Pulmonary artery endothelial cell (primary cell): Measurements from ENCODE around the gene CFAP99. TPM values are rescaled to one million over a fixed set of nuclear protein-coding genes. Genes with fewer than 3 reads are reported as not detected.
"Not testable (repeated sequence)": the region's sequence is repeated elsewhere in the genome, so short reads cannot be mapped to it uniquely, and the experiment has no call there.

Experiments
- DNase-seq: peaks from one replicate; pipeline ENCODE4 v3.0.0-alpha.2; 2011; ENCODE audit warnings: low read depth, low spot score
- total RNA-seq: library from RNA; depleted of rRNA; stranded (reverse); fragments of >200 nt; gene quantifications from 2 replicates; pipeline ENCODE4 v1.2.3, GENCODE V29; 2014

CFAP99 gene
- total RNA-seq, 1 donor from 2014 or later, result not detected

DNA sequence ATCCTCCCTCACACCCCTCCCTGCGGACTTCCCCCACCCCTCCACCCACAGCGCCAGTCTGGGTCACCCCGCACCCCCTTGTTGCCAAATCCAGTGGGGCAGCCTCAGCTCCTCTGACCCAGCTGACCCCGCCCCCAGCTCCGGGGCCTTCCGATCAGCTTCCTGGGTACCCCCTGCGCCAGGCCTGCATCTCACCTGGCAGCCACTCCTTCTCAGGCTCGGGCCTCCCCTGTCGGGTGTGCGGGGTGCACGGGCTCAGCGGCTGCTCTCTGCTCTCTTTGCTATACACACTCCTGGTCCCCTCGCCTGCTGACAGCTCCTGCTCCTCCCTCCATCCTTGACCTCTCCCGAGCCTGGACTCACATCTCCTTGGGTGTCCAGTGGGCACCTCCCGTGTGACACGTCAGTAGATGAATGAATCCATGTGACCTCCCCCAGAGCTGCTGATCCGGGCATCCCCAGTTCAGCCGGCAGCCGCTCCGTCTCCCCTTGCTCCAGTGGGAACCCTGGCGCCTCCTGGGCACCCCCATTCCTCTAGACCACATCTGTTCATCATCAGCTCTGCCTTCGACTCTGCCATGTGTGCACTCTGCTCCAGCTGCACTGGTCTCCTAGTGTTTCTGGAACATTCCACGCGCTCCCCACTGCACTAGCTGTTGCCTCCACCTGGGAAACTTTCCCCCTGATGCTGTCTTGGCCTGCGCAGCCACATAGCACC, 9.9 kb downstream of the CFAP99 start:
- no peak for DNase-seq

DNA sequence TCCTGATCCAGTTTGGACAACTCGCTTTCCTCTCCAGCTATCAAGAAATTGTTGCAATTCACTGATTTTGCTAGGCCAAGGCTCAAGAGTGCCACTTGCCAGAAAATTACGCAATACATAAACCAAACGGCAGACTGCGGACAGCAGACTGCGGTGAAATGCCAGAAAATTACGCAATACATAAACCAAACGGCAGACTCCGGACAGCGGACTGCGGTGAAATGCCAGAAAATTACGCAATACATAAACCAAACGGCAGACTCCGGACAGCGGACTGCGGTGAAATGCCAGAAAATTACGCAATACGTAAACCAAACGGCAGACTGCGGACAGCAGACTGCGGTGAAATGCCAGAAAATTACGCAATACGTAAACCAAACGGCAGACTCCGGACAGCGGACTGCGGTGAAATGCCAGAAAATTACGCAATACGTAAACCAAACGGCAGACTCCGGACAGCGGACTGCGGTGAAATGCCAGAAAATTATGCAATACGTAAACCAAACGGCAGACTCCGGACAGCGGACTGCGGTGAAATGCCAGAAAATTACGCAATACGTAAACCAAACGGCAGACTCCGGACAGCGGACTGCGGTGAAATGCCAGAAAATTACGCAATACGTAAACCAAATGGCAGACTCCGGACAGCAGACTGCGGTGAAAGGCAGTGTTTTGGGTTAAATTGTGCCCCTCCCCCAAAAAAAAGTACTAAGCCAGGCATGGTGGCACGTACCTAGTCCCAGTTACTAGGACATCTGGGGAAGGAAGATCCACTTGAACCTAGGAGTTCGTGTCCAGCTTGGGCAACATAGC, 11.4 kb downstream of the CFAP99 start:
- not testable (repeated sequence) for DNase-seq

DNA sequence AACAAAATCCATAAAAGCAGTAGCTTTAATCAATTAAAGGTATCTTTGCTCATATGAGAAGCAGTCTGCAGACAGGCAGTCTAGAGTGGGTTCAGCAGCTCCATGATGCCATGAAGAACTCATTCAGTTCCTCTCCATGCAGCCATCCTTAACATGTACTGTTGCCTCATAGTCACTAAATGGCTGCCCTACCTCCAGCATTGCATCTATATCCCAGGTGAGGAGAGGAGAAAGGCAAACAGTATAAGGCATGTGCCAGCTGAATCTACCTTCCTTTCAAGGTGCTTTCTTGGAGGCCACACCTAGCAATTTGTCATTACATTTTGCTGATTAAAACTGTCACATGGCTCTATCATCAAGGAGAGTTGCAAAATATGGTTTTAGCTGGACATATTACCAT, 13.2 kb downstream of the CFAP99 start:
- no peak for DNase-seq

DNA sequence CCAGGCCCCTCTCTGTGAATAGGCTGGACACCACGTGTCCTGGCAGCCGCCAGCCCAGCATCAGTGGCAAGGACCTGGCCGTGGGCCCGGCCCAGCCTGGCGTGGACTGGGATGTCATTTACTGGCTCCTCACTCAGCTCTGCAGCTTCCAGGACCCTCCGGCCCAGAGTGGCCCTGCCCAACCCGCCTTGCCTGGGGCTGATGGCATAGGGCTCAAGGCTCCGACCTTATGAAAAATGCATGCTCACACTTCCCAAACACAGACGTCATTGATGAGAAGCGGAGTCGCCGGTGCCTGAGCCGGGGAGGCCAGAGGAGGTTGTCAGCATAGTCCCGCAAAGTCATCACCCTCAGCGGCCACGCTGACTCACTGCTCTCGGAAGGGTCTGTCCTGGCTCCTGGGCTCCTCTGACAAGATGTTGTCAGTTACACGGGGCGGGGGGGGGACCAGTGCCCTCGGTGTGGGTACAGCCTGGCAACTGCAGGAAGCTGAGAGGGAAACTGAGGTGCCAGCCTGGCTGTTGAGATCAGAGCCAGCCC, 14.3 kb downstream of the CFAP99 start:
- DNase-seq, result no peak

DNA sequence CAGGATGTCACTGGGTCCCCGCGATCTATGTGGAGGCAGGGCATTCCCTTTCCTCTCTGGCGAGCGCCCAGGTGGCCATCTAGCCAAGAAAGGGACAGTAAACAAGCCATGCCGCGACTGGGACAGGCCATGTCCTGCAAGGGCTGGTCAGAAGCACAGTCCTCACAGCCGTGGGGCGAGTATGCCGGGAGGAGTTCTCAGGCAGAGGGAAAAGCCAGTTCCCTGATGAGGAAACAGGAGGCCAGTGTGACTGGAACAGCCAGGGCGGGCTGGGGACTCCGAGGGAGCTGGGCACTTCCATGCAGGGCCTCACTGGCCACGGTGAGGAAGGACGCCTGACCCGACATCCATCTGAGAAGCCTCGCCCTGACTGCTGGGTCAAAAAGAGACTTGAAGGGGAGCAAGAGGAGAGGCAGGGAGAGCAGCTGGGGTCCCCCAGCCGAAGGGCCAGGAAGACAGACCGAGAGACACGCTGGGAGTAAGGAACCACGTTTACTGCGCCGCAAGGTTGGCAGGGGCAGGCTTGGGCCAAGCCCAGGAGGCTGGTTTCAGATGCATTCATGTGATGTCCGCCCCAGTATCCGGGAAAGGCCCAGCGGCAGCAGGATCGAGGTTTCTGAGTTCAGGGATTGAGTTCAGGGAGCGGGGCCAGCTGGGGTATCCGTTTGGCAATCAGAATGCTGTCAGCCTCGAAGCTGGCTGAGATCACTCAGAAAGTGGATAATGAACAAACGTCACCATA, 15.0 kb downstream of the CFAP99 start:
- no peak for DNase-seq

DNA sequence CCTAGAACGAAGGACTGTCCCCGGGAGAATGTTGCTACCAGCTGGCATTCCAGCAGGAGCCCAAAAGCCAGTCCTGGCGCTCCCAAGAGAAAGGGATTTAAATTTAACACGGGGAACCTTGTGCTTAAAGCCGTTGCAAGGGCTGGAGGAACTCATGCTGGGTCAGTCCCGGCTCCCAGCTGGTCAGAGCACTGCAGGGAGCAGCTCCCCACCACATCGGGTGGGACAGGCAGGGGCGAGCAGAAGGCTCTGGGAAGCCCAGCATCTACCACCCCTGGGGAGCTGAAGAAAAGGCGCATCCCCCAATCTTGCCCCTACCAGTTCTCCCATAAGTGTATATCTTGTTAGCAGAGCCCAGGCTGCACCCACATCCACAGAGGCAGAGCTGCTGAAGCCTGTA, 15.7 kb downstream of the CFAP99 start:
- DNase-seq, result no peak

DNA sequence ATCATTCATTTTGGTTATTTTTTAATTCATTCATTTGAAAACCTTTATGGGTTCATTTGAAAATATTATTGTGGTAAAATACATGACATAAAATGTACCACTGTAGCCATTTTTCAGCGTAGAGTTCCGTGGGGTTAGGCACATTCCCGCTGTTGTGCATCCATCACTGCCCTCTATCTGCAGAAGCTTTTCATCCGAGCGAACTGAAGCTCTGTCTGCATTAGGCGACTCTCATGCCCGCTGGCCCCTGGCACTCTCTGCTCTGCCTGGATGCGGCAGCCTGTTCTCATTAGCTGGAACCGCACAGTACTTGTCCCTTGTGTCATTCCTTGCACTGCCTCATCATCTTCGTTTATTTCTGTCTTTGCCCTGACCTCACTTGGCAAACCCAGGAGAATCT, 17.5 kb downstream of the CFAP99 start:
- no peak for DNase-seq

DNA sequence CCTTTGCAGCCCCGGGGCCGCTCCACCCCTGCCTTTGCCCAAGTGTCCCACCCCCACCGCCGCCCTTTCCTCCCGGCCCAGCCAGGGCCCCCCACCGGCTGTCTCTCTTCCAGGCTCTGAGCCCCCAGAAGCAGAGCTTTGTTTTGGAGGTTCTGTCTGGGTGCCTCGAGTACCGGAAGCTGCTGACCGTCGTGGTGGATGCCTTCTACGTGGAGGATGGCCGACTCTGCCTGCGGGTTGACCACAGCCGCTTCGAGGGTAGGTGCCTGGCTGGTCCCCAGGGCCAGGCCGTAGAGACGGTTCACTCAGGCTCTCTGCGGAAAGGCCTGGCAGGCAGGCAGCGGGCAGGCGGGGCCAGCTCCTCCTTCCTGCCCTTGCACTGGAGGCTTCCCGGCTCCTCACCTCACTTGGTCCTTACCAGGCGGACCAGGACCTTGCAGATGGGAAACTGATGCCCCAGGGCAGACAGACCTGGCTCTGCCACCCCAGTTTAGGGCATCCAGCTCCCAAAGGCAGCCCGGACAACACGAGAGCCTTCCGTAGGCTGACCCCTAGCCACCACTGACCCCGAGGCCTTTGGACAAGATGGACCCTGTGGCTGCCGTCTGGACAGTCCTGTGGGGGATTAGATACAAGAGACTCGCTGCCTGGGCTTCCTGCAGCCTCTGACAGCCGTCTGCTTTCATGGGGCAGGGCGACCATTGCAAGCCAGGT, 18.2 kb downstream of the CFAP99 start:
- DNase-seq, result no peak

DNA sequence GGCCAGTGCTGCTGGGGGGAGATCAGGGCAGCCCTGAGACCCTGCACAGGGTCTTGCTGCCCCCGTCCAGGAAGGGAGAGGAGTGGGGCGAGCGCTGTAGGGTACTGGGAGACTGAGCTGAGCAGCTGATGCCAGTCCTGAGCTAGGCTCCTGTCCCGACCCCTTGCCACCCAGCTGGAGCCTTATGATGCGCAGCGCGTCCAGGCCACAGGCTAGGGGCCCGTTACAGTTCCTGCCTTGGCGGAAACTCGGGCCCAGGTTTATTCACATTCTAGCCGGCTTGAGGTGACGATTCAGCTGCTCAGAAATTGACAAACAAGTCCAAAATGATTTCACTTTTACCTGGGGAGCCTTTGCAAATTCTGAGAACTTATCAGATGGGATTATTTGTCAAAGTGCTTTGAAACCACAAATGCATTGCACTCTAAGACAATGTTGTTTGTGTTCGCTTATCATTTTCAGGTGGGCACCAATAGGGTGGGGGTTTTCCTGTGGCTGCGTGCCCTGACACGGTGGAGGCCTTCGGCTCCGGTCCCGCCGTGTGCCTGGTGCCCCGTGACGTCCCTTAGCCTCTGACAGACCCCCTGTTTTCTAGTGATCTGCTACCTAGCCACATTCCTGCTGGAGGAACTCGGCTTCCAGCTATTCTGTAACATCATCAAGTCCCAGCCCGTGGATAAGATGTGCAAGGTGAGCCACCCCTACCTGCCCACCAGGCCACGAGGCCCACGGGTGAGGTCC, 18.9 kb downstream of the CFAP99 start:
- DNase-seq, result no peak

DNA sequence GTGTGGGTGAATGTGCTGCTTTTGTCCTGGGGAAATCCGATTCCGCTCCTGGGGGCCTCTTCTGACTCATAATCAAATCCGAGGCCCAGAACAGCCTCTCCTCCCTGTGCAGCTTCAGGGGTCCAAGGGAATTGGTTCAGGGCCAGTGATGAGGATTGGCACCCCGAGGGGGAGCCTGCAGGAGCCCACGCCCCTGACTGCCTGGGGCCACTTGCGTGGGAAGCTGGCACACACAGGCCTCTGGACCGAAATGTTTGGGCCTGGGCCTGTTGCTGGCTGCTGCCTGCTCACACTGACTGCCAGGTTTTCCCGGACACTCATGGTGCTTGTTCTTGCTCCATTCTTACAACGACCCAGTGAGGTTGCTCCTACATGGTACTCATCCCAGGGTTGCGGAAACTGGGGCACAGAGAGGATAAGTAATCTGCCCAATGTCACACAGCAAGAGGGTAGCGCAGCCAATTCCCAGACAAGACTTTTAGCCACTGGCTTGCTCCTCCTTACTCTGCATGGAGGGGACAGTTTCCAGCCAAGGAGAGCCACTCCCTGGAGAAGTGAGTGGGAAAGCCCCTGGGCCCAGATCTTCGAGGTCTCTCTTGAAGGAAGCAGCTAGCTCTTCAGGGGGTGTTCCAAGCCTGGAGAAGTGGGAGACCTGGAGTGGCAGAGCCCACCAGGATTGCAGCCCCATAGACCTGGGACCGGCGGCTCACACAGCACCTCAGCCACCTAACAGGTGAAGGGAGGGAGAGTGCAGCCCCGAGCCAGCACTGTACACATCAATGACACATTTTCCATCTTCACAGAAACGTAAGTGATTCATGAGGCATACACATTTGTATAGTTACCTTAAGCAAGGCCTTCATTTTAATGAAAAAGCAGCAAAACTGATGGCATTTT, 20.3 kb downstream of the CFAP99 start:
- DNase-seq, result no peak

DNA sequence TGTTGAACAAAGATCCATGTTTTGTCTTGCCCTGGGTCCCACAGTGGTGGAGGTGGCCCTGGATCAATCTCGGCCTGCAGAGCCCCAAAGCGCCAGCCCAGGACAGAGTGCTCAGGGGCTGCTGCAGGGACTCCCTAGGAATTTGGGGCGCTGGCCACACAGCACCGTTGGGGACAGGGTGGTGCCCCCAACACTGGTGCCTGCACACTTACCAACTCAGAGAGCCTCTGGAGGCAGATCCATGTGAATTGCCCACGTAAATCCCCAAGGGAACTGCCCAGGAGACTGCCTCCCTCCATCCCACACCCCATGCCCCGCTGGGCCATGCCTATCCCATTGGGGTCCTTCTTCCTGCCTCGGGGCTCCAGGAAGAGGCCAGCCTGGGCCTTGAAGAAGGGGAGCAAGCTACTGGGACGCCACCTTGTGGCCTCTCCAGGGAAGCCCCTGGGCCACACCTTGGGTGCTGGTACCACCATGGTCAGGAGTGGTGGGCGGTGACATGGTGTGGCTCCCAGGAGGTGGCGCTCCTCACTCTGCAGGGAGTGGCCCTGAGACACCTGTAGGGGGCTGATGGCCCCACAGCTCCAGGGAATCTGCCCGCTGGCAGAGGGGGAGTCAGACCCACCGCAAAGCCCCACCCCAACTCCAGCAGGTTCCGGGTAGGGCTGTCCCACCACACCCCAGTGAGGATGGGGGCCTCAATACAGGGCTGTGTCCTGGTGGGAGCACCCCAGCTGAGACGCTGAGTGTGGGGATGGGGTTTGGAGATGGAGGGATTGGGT, 22.8 kb downstream of the CFAP99 start:
- DNase-seq, result peak; percentile 40

DNA sequence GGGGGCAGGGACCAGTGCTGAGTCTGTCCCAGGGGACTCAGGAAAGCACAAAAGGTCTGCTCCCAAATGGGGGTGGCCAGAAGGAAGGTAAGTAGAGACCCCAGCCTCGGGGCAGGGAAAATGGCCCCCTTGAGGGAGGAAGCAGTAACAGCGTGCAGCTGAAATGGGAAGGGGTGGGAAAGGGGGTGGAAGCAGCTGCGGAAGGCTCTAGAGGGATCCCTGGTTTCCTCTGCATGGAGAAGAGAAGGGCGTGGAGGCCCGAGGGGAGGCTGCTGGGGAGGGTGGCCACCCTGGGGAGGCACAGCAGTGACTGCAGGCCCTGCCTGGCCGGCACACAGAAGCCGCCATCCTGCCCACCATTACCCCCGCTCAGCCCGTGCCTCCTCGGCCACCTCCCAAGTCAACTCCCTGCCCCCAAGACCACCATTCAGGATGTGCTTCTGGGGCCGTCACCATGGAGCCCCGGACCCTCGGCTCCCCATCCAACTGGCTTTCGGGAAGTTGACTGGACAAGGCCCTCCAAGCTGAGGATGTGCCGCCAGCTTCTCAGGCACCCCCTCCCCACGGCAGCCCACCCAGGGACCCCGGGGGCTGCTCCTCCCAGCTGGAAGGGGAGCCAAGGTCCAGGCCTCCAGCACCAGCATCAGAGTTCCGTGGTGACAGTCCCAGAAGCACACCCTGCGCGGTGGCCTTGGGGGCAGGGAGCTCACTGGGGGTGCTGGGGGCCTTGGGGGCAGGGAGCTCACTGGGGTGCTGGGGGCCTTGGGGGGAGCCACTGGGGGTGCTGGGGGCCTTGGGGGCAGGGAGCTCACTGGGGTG, 23.6 kb downstream of the CFAP99 start:
- no peak for DNase-seq

DNA sequence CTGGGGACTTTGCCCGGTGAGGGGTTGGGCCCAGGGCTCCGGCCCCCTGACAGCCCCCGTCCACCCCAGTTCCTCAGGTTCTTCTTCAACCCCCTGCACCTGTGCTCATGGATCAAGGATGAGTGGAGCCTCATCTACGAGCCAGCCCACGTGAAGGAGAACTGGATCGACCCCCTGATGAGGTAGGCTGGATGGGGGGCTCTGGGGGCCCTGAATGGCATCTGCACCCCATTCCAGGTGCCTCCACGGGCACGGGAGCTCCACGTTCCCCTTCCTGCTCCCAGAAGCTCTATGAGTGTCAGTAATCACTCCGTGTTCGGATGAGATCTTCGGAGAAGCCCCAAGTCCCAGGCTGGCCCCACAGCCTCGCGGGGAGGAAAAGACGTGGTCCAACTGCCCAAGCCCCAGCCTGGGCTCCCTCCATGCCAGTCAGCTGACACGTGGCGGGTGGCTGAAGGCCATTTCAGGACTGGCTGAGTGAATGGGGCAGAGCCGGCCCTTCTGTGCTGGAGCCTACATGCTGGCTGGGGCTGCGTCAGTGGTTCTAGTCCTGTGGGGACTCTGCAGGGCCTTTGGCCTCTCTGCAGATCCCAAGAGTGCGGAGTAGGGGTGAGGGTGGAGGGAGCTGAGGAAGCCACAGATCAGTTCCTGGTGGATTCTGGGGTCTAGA, 24.4 kb downstream of the CFAP99 start:
- DNase-seq, result no peak

DNA sequence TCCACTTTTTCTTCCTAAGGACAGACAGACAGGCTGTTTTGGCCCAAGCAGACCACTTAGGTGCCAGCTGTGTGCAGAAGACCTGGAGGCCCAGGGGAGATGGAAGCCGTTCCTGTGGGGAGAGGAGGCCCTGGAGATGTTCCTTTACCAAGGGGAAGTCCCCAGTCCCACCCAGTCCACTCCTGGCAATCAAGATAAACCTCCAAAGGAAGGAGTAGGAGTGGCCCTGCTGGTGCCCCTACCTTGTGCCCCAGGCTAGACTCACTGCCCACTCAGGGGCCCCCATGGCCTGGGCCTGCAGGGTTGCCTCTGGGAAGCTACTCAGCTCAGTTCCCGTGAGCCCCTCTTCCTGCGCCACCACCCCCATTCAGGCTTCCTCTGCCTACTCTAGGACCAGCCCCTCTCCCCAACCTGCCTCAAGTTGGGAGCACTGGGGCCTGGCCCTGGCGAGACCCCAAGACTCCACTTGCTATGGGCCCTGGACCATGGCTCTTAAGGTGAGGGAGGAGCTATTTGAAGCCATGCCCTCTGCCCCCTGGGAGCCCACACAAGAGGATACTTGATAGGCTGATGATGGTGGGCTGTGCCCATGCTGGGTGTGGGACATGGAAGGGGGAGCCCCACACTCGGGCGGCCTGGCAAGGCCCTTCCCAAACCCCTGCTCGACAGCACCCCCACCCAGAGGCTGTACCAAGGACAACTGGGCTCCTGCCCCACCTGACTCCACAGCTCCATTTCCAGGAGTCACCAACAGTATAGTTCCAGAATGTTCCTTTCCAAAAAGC, 25.4 kb downstream of the CFAP99 start:
- no peak for DNase-seq

DNA sequence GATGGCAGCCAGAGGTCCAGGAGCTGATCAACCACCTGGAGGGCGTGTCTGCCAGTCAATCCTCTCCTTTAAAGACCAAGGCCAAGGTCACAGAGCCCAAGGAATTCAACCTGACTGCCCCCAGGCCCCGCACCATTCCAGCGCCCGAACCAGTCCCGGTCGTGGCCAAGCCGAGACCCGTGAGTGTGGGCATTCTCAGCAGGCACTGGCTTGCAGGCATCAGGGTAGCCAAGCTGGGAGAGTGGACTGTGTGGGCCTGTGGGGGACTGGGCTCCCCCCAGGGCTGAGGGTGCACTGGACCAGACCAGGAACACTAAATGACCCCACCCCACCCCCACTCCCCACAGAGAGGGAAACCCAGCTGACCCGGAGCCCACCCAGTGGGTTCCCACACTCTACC, 26.4 kb downstream of the CFAP99 start:
- no peak for DNase-seq

DNA sequence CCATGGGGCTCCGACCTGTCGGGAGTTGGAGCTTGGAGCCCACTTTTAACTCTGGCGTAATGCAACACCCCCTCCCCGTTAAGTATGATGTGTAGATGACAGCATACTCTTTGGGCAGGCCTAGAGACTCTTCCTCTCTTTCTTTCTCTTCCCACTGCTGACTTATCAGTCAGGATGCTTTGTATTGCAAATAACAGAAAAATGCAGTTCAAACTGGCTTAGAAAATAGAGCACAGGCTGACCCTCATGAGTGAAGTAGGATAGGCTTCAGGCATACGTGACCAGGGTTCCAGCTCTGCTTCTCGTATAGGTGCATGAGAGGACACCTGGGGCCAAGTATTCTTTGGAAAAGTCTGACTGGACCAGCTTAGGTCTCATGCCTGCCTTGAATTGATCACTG, 26.8 kb downstream of the CFAP99 start:
- DNase-seq, result no peak
